ENCODE data around the gene SHISA9.

SHISA9 gene

DNA sequence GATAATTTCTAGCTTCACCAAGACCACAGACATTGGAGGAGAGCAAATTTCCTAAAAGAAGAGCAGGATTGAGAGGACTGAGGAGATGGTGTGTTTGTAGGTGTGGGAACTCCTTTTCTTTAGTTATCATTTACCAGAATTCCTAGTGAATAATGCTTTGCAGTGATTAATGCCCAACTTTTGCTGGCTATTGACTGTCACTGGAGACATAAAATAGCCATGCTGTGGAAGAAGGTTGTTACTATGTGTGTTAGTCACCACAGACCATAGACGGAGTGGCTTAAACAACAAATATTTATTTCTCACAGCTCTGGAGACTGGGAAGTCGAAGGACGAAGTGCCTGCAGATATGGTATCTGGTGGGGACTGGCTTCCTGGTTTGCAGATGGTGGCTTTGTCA lies 179.1 kb downstream of the SHISA9 start:
- DNase-seq, result no peak

DNA sequence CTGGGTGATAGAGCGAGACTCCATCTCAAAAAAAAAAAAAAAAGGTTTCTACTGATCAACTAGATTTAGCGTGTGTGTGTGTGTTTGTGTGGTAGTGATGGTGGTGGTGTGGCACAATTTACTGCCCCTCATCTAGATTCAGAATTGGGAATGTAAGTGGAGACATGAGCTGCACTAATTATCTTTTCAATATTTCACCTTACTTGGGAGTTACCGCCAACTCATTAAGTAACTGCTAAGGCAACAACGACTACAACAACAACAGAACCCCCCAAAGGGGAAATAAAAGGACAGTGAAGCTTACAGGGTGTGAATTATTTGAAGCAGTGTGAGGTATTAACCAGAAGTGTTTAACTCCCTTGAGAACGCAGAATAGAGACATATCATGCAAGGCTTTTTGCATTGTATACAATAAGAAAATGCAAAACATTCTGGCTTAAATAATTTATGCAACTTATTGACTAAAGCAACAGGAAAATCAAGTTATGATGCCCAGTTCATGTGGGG lies 180.5 kb downstream of the SHISA9 start:
- DNase-seq, result no peak

DNA sequence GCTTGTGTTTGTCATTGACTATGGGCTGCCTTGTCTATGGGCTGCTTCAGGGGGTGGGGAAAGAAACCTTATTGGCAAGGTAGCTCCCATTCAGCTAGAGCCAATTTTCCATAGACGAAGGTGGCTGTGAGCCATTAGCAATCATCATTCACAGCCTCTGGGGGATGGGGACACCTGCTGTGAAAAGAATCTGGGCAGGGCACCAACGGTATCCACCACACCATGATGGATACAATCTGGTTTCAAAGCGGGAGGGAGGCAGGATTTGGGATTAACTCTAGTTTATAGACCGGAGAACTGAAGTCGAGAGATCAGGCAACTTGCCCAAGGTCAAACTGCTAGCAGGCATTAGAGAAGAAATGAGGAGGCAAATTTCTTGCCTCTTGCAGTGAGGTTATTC lies 182.3 kb downstream of the SHISA9 start:
- no peak for DNase-seq

DNA sequence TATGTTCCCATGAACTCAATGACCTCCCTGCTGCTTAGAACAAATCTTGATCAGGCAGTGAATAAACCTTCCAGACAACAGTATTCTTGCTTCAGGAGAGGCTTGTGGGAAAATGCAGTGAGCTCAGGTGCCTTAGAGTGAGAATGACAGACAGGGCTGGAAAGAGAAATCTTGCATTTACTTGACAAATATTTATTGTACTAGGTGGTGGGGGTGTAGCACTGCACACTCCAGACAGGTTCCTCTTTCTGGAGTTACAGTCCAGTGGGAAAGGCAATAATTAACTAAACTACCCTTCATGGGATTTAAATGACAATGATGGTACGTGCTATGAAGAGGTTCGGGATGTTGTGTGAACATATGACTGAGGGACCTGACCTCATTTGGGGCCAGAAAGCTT lies 182.9 kb downstream of the SHISA9 start:
- no peak for DNase-seq

DNA sequence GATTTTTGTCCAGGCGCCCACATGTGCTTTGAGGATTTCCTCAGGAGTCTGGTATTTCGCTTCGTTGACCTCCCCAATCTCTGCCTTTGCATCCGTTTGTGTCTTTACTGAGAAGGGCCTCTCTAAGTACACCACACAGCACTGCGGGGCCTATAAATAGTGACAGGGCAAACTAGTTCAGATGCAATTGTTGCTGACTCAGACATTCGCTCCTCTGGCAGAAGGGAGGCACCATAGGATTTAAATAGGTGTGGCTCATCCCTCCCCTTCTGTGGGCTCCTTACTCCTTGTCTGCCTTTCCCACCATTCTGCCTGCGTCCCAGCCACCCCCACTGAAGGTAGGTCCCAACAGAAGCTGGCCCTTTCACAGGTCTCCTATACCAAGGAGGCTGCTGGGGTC lies 192.3 kb downstream of the SHISA9 start:
- DNase-seq, result no peak

DNA sequence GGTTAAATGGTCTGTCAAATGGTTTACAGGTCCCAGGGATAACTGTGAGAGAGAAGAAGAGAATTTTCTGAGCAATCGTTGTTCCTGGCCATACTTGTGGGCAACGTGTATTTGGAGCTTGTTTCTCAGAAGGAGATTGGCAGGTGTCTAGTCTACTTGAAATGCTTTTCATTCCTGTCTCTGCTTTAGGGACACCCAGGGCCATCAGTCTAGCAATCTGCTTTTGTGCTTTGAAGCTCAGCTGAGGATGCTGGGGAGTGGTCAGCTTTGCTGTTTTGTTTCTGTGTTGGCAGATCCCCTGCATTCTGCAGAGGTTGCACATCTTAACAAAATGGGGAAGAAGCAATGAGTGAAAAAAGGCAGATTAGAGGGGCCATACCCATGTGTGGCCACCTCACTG lies 193.7 kb downstream of the SHISA9 start:
- no peak for DNase-seq

DNA sequence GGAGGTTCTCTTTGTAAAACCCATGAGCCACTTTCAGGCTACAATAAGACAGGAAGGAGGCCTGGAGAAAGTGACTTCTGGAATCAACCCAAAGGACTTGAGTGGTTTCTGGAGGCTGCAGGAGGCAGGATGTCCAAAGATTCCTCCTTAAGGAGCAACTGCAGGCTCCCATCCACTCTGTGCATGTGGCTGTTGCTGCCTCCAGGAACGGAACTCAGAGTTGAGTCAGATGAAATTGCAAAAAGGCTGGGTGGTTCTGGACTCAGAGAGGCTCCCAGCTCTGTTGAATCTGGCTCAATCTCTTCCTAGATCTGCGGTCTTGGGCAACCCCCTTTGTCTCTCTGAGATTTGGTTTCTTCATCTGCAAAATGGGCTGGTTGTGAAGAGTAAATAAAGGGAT lies 197.1 kb downstream of the SHISA9 start:
- DNase-seq, result no peak

DNA sequence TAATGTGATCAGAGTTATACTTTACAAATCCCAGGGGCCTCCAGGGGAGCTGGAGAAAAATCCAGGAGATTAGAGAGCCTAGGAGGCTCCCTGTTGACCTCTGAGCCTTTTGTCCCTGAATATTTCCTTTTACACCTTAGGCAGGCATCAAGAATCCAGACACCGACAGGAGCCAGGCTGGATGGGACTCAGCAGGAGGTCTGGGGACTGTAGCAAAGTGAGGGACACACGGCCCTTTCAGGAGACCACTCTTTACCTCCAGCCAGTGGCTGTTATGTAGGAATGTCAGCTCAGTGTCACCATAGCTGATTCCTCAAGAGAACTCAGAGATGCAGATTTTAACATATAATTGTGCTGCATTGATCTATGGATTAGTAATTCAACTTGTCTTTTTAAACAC lies 198.4 kb downstream of the SHISA9 start:
- DNase-seq, result no peak

DNA sequence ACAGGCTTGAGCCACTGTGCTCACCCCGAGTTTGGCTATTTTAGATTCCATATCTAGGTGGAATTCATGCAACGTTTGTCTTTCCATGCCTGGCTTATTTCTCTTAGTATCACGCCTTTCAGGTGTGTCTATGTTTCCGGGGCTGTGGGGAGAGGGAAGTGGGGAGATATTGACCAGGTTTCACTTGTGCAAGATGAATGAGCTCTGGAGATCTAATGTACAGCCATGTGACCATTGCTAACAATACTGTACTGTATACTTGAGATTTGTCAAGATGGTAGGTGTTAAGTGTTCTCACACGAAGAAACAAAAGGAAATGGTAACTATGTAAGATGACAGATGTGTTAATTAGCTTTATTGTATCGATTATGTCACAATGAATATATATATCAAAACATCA lies 199.6 kb downstream of the SHISA9 start:
- no peak for DNase-seq

DNA sequence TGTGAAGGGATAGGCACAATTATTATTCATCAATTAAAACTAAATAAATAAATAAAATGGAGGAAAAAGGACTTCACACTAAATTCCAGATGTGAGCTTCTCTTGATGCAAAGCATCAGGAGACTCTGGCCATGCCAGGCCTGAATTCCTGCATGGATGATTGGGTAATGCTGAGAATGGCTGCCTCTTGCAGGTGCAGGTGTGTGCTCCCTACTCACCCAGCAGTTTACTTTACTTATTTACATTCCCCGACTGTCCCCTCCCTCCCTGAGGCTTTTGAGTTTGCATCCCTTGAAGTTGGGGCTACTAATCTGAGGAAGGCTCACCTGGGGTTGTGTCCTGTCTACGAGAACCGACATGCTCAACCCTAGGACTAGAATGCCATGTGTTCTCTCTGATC lies 200.4 kb downstream of the SHISA9 start:
- no peak for DNase-seq

DNA sequence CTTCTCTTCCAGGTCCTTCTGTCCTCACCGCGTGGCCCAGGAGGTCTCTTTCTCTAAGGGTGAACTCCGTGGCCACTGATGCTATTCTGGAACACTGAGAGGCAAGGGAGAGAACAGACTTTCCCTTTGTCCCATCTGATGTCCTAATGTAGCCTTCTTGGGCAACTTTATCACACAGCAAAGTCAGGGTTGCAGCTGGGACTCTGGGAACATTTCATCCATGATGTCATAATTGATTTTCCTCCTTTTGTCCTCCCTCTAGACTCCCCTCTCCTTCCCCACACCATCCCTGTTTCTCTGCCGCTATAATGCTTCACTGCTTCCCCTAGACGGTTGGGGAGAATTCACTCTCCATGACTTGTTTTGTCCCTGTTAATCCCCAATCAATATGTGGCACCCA lies 201.0 kb downstream of the SHISA9 start:
- DNase-seq, result no peak

DNA sequence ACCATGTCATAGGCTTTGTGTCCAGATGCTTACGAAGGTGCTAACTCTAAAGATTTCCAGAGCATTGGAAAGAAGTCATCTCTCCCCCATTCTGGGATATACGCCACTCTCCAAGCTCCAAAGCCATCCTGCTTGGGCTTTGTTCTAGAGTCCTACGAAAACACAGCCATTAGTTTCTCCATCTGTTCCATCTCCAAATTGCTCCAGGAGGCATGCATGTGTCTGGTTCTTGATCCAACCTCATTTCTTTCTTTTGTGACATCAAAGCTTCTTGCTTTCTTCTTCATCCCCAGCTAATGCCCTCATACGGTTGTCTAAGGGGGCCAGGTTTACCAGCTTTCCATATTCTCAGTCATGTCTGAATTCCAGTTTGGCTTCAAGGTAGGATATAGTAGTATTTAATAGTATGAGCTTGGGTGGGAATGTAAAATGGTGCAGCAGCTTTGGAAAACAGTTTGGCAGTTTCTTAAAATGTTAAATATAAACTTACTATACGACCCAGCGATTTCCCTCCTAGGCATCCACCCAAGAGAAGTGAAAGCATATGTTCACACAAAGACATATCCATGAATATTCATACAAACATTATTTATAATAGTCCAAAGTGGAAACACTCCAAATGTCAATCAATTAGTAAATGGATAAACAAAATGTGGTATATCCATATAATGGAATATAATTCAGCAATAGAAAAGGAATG lies 202.6 kb downstream of the SHISA9 start:
- no peak for DNase-seq

DNA sequence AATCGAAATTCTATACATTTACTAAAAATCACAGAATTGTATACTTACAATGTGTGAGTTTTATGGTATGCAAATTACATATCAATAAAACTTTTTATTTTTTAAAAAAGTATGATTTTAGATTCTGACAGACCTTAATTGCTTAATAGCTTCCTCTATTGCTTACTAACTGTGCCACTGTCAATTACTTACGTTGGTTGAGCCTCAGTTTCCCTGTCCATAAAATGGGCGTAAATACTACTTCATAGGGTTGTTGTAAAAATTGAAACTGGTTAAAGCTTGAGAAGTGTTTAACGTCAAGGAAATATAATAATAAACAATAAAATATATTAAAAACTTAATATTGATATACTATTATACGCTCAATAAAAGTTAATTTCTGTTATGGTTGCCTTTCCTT lies 203.4 kb downstream of the SHISA9 start:
- no peak for DNase-seq

DNA sequence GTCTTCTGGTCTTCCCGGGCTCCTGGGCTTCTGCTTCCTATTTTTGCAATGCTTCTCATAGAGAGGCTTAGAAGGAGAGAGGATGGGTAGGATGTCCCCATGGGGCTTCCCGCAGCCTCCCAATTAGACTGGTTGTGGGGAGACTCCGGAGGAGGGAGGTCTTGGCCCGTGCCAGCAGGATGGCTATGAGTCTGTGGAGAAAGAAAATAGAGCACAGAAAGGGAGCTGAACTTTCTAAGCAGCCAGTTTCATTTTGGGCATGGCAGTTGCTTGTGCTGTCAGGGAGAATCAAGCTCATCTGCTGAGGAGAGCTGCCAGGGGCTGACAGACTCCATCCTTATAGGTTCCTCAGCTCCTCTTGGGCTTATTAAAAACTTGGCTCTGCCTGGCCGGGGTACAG lies 204.0 kb downstream of the SHISA9 start:
- DNase-seq, result no peak

DNA sequence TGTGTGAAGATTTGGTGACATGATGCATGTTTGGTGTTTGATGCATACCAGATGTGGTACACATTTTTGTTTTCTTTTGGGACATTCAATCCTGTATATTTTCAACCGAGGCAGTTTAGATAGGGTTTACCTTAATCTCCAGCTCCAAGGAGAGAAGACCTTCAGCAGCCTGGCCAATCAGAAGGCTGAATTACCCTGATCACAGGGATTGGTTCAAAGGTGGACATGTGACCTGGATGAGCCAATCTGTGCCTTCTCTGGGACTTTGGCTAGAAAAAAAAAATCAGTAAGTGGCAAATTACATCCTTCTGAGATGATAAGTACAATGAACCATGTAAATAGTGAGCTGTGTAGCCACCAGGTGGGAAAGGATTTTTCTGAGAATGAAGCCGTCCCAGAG lies 205.1 kb downstream of the SHISA9 start:
- DNase-seq, result no peak

DNA sequence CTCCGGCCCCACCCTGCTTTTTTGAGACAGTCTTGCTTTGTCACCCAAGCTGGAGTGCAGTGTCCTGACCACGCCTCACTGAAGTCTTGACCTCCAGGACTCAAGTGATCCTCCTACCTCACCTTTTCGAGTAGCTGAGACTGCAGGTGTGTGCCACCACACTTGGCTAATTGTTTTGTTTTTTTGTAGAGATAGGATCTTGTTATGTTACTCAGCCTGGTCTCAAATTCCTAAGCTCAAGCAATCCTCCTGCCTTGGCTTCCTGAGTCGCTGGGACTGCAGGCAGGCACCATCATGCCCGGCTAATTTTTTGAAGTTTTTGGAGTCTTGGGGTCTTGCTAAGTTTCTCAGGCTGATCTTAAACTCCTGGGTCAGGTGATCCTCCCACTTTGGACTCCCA lies 206.7 kb downstream of the SHISA9 start:
- no peak for DNase-seq

DNA sequence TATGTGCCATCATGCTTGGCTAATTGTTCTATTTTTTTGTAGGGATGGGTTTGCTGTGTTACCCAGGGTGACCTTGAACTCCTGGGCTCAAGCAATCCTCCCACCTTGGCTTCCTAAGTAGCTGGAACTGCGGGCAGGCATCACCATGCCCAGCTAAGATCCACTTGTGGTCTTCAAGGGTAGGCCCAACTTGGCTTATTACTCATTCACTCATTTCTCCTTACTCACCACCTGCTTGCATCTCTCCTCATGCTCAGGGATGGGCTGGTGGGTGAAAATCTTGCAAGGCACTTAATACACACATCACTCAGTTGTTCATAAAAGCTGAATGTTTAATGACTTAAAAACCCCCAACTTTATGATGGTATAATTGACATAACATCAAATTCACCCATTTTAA lies 207.8 kb downstream of the SHISA9 start:
- DNase-seq, result no peak

DNA sequence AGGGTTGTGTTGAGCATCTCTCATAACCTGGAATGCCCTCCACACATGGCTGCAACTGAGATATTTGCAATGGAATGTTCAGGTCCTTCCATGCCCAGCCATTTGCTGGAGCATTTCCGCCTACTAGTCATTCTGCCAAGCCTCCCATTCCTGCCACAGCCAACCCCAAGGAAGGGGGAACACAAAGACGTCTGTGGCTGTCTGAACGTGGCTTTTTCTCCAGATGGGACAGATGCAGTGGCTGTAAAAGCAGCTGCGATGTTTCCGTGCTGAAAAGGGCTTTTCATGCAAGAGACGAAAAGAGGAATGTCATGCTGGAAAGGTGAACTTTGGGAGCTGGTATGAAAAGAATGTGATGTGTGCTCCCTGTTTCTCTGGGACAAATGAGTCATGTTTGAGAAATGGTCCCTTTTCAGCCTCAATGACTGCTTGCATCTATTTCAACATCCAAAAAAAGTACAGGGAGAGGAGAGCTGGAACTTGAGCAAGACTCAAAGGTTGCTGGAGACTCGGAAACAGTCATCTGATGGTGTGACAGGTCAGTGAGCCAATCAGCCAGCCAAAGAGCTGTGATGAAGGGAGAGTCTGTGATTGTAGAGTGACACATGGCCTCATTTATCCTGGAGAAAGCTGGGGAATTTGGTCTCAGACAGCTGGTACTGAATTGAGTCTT lies 208.9 kb downstream of the SHISA9 start:
- DNase-seq, result peak; percentile 11

DNA sequence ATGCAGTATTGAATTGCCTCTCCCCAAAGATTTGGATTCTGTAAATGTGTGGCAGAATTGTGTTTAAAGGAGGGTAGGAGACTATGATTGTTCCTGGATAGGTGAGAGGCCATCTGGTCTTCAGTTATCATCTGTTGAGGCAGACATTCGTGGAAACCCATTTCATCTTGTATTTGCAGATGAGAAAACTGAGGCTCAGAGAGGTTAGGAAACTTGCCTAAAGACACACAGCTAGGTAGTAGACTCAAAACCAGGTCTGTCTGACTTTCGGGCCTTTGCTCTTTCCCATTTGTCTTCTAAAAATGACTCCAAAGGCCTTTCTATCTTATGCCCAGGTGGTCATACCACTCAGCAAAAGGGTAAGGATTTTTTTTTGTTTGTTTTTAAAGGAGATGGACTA lies 210.3 kb downstream of the SHISA9 start:
- no peak for DNase-seq

DNA sequence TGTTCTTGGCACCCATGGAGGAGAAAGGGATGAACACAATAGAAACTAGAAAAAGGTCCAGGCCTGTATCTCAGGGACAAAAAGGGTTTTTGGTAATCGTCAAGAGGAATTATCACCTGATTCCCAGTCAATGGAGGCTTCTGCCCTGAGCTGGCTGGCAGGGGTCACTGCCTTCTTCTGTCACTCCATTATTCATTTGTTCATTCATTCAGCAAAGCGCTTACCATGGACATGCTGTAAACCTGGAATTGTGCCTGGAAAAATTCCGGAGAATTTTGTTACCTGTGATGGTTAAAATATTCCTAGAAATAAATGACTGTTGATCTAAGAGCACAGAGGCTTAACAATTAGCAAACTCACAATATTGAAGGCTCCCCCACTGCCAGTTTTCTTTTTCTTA lies 212.3 kb downstream of the SHISA9 start:
- no peak for DNase-seq

DNA sequence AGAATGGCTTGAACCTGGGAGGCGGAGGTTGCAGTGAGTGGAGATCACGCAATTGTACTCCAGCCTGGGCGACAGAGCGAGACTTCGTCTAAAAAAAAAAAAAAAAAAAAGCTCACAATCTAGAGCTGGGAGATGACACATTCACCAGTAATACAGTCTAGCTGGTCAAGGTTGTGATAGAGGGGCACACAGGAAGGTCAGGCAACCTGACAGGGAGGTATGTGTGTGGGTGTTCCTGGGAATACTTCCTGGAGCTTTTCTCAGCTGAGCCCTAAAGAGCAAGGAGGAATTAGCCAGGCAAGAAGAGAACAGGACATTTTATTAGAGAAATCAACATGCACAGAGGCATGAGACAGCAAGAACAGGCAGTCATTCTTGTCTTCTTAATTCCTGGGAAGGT lies 216.7 kb downstream of the SHISA9 start:
- DNase-seq, result no peak

DNA sequence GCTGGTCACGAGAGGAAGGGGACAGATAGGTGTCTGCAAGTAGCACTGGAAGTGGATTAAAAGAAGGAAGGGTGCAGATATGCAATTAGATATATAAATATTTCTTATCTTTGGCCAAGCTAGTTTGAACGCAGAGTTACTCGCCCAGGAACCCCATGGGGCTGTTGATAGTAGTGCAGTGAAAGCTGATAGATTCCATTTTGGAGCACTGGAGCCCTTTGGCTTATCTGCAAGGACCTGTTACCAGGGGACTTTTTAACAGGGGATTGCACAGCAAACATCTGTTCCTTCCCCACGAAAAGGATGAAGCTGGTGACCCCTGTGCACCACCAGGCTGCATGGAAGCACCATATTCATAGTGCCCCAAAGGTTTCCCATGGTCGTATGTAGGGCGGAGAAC lies 218.7 kb downstream of the SHISA9 start:
- no peak for DNase-seq

DNA sequence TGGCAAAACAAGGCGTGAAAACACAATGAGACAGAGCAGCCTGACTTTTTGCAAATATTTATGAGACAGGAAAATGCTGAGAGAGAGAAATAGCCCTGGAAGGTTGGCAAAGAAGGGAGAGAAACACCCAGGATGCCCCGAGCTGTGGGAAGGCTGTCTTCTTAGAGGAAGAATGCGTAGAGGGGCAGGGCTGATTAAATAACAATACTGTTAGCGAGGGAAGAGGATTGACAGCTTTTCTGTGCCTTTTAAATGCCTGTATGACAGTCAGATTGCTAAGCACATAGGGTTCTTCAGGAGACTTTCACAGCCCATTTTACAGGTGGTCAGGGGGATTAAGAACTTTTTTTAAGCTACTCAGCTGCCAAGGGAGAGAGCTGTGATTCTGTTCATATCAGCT lies 219.2 kb downstream of the SHISA9 start:
- no peak for DNase-seq

DNA sequence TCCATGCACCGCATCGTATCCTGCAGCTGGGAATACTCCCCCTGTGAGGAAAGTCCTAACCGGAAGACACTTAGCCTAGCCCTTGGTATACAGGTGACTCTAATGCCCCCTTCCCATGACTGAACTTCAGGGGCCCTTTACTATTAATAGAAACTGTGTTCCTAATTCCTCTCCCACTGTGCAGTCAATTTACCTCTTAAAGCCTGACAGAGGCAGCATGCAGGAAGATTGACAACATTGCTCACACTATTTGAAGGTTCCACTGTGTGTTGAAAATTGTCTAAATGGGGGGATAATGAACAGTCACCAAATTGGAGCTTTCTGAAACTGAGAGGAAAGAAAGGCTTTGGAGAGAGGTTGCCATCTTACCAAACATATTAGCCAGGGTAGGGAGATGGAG lies 222.6 kb downstream of the SHISA9 start:
- DNase-seq, result no peak

DNA sequence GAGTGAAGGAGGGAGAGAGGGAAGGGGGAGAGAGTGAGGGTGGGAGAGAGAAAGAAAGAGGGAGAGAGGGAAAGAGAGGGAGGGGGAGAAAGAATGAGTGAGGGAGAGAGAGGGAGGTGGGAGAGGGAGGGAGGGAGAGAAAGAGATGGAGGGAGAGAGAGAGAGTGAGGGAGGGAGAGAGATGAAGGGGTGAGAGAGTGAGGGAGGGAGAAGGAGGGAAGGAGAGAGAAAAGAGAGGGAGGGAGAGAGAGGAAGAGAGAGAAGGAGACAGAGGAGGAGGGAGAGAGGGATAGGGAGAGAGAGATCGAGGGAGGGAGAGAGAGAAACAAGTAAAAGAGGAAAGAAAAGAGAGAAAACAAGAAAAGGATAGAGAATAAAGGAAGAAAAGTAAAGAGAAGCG lies 225.7 kb downstream of the SHISA9 start:
- no peak for DNase-seq
